GF-D8 (cell line): ENCODE results near the gene LRRFIP2.
"Not testable (repeated sequence)": the region's sequence is repeated elsewhere in the genome, so short reads cannot be mapped to it uniquely, and the experiment has no call there.

ENCODE experiments used
- DNase-seq: peaks from one replicate; lab custom pipeline; 2025; lab: John Stamatoyannopoulos, UW

Gene LRRFIP2, protein sequence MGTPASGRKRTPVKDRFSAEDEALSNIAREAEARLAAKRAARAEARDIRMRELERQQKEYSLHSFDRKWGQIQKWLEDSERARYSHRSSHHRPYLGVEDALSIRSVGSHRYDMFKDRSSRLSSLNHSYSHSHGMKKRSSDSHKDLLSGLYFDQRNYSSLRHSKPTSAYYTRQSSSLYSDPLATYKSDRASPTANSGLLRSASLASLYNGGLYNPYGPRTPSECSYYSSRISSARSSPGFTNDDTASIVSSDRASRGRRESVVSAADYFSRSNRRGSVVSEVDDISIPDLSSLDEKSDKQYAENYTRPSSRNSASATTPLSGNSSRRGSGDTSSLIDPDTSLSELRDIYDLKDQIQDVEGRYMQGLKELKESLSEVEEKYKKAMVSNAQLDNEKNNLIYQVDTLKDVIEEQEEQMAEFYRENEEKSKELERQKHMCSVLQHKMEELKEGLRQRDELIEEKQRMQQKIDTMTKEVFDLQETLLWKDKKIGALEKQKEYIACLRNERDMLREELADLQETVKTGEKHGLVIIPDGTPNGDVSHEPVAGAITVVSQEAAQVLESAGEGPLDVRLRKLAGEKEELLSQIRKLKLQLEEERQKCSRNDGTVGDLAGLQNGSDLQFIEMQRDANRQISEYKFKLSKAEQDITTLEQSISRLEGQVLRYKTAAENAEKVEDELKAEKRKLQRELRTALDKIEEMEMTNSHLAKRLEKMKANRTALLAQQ

GRCh38 chr3:37174532-37175126 is at the start of gene LRRFIP2:
TSS of gene LRRFIP2 (minus strand) at chr3:37174582. CDS start at chr3:37148983, 25,599 bp downstream.
- peak; percentile 37 for DNase-seq

DNA sequence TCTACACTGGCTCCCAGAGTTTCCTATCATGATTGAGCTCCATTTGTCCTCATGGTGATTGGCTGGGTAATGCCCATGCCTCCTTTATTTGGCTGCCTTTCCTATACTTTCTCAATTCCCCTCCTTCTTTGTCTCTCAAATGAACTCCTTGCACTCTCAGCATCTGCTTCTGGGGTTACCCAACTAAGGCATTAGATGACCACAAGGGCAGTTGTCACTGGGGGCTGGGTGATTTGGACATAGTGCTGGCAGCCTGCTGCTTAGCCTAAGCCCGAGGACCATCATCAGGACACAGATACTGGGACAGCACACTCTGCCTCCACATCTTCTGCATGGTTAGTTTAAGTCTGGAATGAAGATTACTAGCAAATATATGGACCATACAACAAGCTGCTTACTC is 49.2 kb upstream of the LRRFIP2 start:
- DNase-seq = no peak

GRCh38 chr3:37223141-37223558 is 48.8 kb upstream of the LRRFIP2 start:
- DNase-seq = no peak

DNA sequence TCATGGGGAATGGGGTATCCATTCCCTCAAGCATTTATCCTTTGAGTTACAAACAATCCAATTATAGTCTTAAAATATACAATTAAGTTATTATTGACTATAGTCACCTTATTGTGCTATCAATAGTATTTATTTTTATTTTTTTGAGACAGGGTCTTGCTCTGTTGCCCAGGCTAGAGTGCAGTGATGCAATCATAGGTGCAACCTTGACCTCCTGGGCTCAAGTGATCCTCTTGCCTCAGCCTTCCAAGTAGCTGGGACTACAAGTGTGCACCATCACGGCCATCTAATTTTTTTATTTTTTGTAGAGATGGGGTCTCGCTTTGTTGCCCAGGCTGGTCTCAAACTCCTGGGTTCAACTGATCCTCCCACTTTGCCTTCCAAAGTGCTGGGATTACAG is 48.2 kb upstream of the LRRFIP2 start:
- not testable (repeated sequence) for DNase-seq

DNA sequence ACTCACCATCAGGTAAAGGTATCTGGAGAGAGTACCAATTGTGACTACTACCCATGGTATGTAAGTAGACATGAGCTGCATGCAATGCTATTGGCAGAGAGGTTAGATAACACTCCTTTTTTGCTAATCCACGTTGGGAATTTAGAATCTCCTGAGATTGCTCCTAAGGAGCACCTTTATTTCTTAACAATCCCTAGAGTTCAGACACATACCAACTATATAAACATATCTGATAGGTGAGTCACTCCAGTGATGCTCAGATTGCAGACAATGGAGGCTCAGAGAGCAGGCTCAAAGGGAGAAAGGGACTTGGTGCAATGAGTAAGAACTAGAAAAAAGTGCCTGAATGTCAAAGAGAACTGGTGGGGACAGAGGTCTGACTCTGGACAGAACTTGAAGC is 47.0 kb upstream of the LRRFIP2 start:
- DNase-seq = no peak

GRCh38 chr3:37219266-37219665 is 44.9 kb upstream of the LRRFIP2 start:
- DNase-seq = no peak

DNA sequence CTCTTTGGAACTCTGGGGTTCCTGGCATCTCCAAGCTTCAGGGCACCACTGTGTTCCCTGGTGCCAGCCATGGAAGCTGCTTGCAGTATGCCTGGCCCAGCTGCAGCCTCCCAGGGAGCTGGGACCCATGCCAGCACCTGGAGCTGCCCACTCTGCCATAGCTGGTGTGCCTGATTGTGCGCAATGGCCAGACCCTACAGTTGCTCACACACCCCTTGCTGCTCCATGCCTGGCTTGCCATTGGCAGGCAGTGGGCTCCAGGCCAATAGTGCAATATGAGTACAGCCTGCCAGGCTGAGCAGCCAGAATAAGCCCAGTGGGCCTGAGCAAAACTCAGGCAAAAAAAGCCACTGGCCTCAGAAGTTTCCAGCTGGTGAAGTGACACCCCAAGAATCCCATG is 43.8 kb upstream of the LRRFIP2 start:
- no peak for DNase-seq

GRCh38 chr3:37217098-37217849 is 42.9 kb upstream of the LRRFIP2 start:
- DNase-seq = no peak

- no peak for DNase-seq
Observed at GRCh38 chr3:37216597-37217097, 42.3 kb upstream of the LRRFIP2 start.

- DNase-seq = no peak
Observed at GRCh38 chr3:37214076-37214475, 39.7 kb upstream of the LRRFIP2 start.

GRCh38 chr3:37210230-37210629 is 35.8 kb upstream of the LRRFIP2 start:
- no peak for DNase-seq

GRCh38 chr3:37208576-37208975 is 34.2 kb upstream of the LRRFIP2 start:
- DNase-seq = not testable (repeated sequence)

GRCh38 chr3:37208008-37208407 is 33.6 kb upstream of the LRRFIP2 start:
- not testable (repeated sequence) for DNase-seq

GRCh38 chr3:37206041-37206440 is 31.7 kb upstream of the LRRFIP2 start:
- not testable (repeated sequence) for DNase-seq

DNA sequence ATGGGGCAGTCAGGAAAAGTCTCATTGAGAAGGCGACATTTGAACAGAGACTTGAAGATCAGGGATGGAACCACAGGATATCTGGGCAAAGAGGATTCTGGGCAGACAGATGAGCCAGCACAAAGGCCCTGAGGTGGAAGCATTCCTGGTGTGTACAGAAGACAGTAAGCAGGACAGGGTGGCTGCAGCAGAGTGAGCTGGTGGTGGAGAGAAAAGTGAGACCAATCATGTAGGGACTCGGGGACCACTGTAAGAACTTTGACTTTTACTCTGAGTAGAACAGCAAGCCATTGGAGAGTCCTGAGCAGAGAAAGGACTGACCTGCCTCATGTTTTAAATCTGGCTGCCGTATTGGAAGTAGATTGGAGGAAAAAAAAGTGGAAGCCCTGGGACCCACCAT is 29.9 kb upstream of the LRRFIP2 start:
- no peak for DNase-seq

GRCh38 chr3:37202035-37202434 is 27.7 kb upstream of the LRRFIP2 start:
- DNase-seq = no peak

DNA sequence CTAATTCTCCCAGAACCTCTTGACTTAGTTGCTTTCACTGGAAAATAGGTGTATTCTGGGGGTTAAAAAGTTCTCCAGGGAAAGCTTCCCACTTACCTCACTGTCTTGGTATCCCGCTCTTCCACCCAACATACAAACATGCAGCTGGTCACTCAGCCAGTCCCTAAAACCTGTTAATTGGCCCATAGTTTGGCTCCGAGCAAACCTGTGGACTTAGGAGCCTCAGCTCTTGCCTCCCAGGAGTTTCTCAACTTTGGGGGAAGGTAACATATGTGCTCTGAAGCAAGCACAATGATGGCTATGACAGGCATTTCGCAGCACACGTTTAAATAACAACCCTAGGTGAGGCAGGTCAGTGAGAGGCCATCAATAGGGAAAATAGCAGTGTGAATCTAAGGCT is 25.8 kb upstream of the LRRFIP2 start:
- no peak for DNase-seq

- no peak for DNase-seq
Observed at GRCh38 chr3:37198996-37199395, 24.6 kb upstream of the LRRFIP2 start.

GRCh38 chr3:37198547-37198946 is 24.2 kb upstream of the LRRFIP2 start:
- DNase-seq = no peak

DNA sequence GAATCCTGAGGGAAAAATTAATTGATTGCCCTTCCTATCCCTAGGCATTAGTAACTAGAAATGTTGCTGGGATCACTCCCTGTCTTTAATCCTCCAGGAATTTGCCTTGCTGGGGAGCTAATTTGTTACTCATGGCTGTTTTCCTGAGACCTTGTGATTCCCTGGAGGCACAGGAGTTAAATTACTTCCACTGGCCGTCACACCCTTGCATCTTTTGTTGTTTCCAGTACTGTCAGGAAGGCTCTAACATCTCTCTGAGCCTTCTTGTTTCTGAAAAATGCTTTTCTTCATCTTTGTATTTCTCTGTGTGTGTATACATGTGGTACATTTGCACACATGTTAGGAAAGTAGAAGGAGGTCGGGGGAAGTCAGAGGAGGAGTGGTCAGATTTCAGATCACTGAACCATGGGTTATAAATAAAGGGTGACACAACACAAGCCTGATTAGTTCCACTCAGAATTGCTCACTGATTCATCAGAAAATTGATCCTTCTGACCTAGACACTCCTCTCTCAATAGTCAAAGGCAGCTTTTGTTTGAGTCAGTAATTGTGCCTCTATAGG is 23.5 kb upstream of the LRRFIP2 start:
- no peak for DNase-seq

- no peak for DNase-seq
Observed at GRCh38 chr3:37194533-37194932, 20.2 kb upstream of the LRRFIP2 start.

DNA sequence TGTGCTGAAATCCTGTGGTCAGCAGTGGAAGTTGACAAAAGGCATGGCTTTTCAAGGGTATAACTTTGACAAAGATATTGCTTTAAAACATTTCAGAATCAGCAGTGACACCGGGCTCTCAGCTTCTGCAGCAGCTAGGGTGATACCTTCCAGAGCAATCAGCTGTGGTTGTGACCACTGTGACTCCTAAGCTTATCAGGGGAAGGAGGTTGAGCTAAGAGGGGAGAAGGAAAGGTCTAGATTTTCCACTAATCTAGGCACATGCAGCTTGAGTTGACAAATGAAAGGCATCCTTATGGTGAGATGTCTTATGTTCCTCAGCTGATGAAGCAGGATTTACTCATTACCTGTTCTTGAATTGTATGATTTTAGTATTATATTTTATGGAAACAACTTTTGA is 16.3 kb upstream of the LRRFIP2 start:
- DNase-seq = no peak
